GM19324 (cell line): Measurements from ENCODE around the gene ZNF484.
"Not testable (repeated sequence)": the region's sequence is repeated elsewhere in the genome, so short reads cannot be mapped to it uniquely, and the experiment has no call there.

Experiments used
- ATAC-seq: cut with Tn5 transposase; IDR thresholded peaks from one replicate; pipeline ENCODE4 v1.9.1; 2021; ENCODE audit warnings: mild to moderate bottlenecking, moderate library complexity; ENCODE audit not compliant: unreplicated experiment, low FRiP score

Gene ZNF484

DNA sequence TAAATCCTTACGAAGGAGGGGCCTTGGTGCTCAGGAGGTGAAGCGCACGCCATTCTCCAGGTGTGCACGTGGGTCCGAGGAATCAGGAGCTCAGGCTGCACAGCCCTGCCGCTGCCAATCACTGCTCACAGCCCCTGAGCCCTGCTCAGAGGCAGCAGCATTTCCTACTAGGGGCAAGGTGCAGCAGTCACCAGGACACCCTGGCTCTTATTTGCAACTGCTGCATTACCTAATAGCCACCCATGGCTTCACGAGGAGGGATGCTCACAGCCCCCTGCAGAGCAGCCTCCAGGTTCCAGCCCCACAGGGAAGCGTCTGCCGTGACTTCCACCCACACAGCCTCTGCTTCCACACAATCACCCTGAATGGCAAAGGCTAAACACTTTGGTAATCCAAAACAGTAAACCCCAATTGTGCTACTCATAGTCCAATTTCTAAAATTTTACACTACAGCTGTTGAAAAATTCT is 81.5 kb downstream of the ZNF484 start:
- not testable (repeated sequence) for ATAC-seq

DNA sequence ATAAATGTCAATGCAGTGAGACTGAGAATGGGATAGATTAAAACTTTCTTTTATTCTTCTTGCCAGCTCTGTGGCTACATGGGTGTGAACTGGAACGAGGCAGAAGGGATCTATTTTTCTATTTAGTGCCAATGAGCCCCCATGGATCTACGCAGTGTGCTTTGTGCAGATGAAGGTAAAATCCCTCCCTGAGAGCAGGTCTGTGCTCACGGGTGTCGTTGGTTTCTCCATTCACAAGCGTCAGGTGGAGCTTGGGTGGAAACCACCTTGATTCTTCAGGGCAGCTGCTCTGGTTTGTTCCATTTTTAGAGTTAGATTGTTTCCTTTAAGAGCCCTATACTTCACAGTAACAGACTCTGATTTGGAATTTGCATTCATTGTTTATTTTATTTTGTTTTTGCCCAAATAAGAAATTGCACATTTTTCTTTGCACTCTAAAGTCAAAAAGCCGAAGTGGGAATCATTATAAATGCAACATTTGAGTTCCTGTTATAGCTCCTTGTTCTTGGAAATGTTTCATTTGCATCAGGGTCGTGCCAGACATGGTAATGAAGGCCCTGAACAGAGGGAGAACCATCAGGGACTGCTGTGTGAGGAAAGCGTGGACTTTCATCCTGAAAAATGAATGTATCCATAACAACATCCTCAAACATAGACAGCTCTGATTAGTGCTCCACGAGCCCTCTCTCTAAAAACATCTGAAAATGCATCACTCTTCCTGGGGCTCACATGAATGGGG is 82.1 kb downstream of the ZNF484 start:
- no peak for ATAC-seq
